Activated T-helper 2 cell treated with anti-CD3 and anti-CD28 coated beads, Interferon-gamma antibody, Interleukin-2, Interleukin-4, amounts not matched to agents 10 μg/mL and 5 μg/mL and 100 μg/mL, durations not matched to agents 14 hours and 24 hours and 36 hours (primary cell): ENCODE data around the gene TBC1D22A. TPM values are rescaled to one million over a fixed set of nuclear protein-coding genes. Genes with fewer than 3 reads are reported as not detected.

Experiments
- DNase-seq: peaks from one replicate; pipeline ENCODE4 v3.0.0; 2021; ENCODE audit warnings: low spot score
- H3K27ac Mint-ChIP-seq: one replicate; pipeline ENCODE4 v1.8.0; 2021; ENCODE audit warnings: mixed read lengths
- H3K27me3 Mint-ChIP-seq: one replicate; pipeline ENCODE4 v1.8.0; 2021; ENCODE audit warnings: low read depth, mixed read lengths
- H3K36me3 Mint-ChIP-seq: one replicate; pipeline ENCODE4 v1.8.0; 2021; ENCODE audit warnings: low read depth, mixed read lengths
- H3K4me1 Mint-ChIP-seq: one replicate; pipeline ENCODE4 v1.8.0; 2021; ENCODE audit warnings: low read depth, mixed read lengths
- H3K4me3 Mint-ChIP-seq: one replicate; pipeline ENCODE4 v1.8.0; 2021; ENCODE audit warnings: low read depth, mild to moderate bottlenecking, moderate library complexity, mixed read lengths
- H3K9me3 Mint-ChIP-seq: one replicate; pipeline ENCODE4 v1.8.0; 2021; ENCODE audit warnings: mixed read lengths
- intact Hi-C: fragments of 100-400 bp; cut with micrococcal nuclease; formaldehyde crosslinking; loops from one replicate; pipeline ENCODE4 v1.15.1; 2023
- total RNA-seq: library from RNA; stranded (reverse); gene quantifications from 2 replicates; pipeline ENCODE4 v1.2.3, GENCODE V29; 2022

The TBC1D22A gene
- total RNA-seq, 1 donor from 2014 or later, result 34.8 TPM

DNA sequence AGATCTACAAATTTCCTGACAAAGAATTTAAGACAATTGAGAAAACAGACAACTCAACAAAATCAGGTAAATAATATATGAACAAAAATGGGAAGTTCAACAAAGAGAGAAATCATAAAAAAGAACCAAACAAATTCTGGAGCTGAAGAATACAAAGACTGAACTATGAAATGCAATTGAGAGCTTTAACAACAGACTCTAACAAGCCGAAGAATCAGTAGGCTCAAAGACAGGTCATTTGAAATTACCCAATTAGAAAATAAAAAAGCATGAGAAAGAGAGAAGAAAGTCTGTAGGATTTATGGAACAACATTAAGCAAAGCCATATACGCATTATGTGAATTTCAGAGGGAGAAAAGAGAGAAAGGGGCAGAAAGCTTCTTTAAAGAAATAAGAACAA is 72.8 kb downstream of the TBC1D22A start:
- no peak overlapping the region for H3K4me3 Mint-ChIP-seq
- H3K27ac Mint-ChIP-seq, result no peak overlapping the region
- H3K4me1 Mint-ChIP-seq, result no peaks in the 10 kb centered on the region
- intact Hi-C loops, result no loop called here
- H3K36me3 Mint-ChIP-seq, result peaks cover 48% of the 10 kb centered on the region
- H3K9me3 Mint-ChIP-seq, result peaks cover 42% of the 10 kb centered on the region
- DNase-seq, result no peak
- H3K27me3 Mint-ChIP-seq, result no peaks in the 10 kb centered on the region

- H3K9me3 Mint-ChIP-seq, result peaks cover 42% of the 10 kb centered on the region
- no peaks in the 10 kb centered on the region for H3K4me1 Mint-ChIP-seq
- no peak overlapping the region for H3K27ac Mint-ChIP-seq
- intact Hi-C loops, result no loop called here
- H3K27me3 Mint-ChIP-seq, result no peaks in the 10 kb centered on the region
- H3K36me3 Mint-ChIP-seq, result peaks cover 44% of the 10 kb centered on the region
- no peak overlapping the region for H3K4me3 Mint-ChIP-seq
- DNase-seq, result no peak
Measured at GRCh38 chr22:46835693-46836092, 73.2 kb downstream of the TBC1D22A start.

- intact Hi-C loops, result no loop called here
- no peak overlapping the region for H3K27ac Mint-ChIP-seq
- peaks cover 8% of the 10 kb centered on the region for H3K36me3 Mint-ChIP-seq
- no peak overlapping the region for H3K4me3 Mint-ChIP-seq
- no peaks in the 10 kb centered on the region for H3K27me3 Mint-ChIP-seq
- H3K9me3 Mint-ChIP-seq, result peaks cover 5% of the 10 kb centered on the region
- DNase-seq, result no peak
- peaks cover 8% of the 10 kb centered on the region for H3K4me1 Mint-ChIP-seq
Measured at GRCh38 chr22:46841522-46841921, 79.1 kb downstream of the TBC1D22A start.

GRCh38 chr22:46842606-46843005 is 80.2 kb downstream of the TBC1D22A start:
- intact Hi-C loops, result no loop called here
- Mint-ChIP-seq H3K27ac (no peak overlapping the region), H3K27me3 (no peaks in the 10 kb centered on the region), H3K9me3 (no peaks in the 10 kb centered on the region), H3K4me3 (no peak overlapping the region), H3K36me3 (peaks cover 10% of the 10 kb centered on the region), H3K4me1 (peaks cover 12% of the 10 kb centered on the region)
- no peak for DNase-seq

- no peak overlapping the region for H3K4me3 Mint-ChIP-seq
- H3K9me3 Mint-ChIP-seq, result no peaks in the 10 kb centered on the region
- no peak for DNase-seq
- no peaks in the 10 kb centered on the region for H3K27me3 Mint-ChIP-seq
- H3K36me3 Mint-ChIP-seq, result peaks cover 10% of the 10 kb centered on the region
- H3K27ac Mint-ChIP-seq, result no peak overlapping the region
- intact Hi-C loops, result no loop called here
- H3K4me1 Mint-ChIP-seq, result peaks cover 12% of the 10 kb centered on the region
Measured at GRCh38 chr22:46843821-46844255, 81.4 kb downstream of the TBC1D22A start.

- Mint-ChIP-seq H3K9me3 (no peaks in the 10 kb centered on the region), H3K4me1 (peaks cover 12% of the 10 kb centered on the region), H3K4me3 (no peak overlapping the region), H3K36me3 (peaks cover 10% of the 10 kb centered on the region), H3K27me3 (no peaks in the 10 kb centered on the region), H3K27ac (no peak overlapping the region)
- no peak for DNase-seq
- intact Hi-C loops, result no loop called here
Measured at GRCh38 chr22:46844606-46845210, 82.3 kb downstream of the TBC1D22A start.

DNA sequence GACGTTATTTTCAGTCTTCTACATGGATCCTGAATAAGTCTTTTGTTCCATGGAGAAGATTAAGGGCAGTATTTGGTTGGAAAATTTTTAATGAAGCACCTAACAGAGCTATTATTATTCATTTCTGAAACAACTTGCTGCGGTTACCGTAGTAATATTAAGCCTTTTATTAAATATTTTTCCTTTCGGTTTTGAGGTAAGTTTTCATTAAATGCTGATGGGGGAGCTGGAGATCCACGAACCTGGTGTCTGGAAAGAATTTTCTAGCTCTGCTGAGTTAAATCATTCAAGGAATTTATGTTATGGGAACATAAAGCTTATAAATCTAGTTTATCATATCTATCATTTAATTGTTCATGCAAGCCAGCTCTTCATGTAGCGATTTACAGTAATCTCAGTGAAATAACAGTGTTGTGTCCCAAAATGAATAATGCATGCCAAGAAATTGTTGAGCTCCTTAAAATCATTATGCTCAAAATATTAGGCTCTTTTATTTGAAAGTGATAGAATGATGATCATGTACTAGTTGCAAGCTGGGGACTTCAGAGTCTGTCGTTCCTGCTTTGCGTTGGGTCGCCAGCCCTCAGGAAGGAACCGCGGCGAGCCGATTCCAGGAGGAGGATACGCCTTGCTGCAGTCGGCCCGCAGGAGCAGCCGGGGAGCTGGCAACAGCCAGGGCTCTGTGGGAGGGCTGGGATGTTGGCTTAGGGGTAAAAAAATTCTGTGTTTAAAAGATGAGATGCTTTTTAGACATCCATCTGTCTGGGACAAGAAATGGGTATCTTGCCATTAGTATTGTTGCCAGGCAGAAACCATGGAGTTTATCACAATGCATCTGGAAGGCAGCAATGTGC is 83.1 kb downstream of the TBC1D22A start:
- H3K27ac Mint-ChIP-seq, result no peak overlapping the region
- no peaks in the 10 kb centered on the region for H3K9me3 Mint-ChIP-seq
- intact Hi-C loops, result no loop called here
- H3K4me3 Mint-ChIP-seq, result no peak overlapping the region
- DNase-seq, result no peak
- H3K36me3 Mint-ChIP-seq, result peaks cover 10% of the 10 kb centered on the region
- peaks cover 12% of the 10 kb centered on the region for H3K4me1 Mint-ChIP-seq
- no peaks in the 10 kb centered on the region for H3K27me3 Mint-ChIP-seq

DNA sequence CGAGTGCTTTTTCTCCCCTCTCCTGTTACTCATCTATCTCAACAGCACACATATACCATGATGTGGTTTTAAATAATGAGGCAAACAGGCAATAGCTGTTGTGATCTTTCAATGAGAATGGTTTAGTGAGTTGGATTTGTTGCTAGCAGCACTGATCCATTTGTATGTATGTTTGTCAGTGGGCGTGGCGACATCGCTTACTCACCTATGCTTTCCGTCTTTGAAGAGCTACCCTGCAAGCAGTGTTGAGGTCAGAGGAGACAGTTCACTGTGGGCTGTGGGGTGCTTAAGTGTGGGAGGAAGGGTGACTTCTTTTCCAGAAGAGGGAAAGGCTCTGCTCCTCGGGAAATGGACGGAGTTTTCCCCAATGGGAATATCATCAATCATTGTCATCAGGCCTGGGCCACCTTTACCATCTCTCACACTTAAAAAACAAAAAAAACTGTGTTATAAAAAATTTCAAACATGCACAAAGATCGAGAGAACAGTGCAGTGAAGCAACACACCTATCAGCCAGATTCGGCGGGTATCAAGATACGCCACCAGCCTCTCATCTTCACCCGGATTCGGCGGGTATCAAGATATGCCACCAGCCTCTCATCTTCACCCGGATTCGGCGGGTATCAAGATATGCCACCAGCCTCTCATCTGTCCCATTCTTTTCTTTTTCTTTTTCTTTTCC is 83.8 kb downstream of the TBC1D22A start:
- H3K36me3 Mint-ChIP-seq, result peaks cover 14% of the 10 kb centered on the region
- intact Hi-C loops, result no loop called here
- DNase-seq, result no peak
- H3K4me3 Mint-ChIP-seq, result no peak overlapping the region
- no peaks in the 10 kb centered on the region for H3K9me3 Mint-ChIP-seq
- H3K27ac Mint-ChIP-seq, result no peak overlapping the region
- H3K27me3 Mint-ChIP-seq, result no peaks in the 10 kb centered on the region
- H3K4me1 Mint-ChIP-seq, result peaks cover 12% of the 10 kb centered on the region

DNA sequence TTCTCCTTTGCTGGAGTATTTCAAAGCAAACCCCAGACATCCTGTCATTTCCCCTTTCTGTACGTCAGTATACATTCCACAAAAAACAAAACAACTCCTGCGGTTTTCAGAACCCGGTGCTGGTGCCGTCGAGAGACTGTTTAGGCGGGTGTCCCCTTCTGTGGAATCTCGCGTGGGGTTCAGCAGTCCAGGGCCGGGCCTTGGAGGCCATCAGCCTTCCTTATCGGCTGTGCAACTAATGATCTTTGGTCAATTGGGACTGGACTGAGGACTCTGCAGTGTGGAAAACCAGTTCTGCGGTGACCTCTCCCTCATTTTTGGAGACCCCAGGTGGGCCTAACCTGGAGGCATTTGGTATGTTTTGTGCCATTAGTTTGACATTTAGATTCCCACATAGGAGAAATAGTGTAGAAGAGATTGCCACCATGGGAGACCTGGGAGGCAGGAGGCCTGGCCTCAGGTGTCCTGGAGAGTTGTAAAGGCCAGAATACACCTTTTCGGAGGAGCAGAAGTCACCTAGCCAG is 84.4 kb downstream of the TBC1D22A start:
- peaks cover 14% of the 10 kb centered on the region for H3K36me3 Mint-ChIP-seq
- DNase-seq, result no peak
- intact Hi-C loops, result no loop called here
- no peak overlapping the region for H3K4me3 Mint-ChIP-seq
- no peaks in the 10 kb centered on the region for H3K9me3 Mint-ChIP-seq
- H3K27me3 Mint-ChIP-seq, result no peaks in the 10 kb centered on the region
- peaks cover 12% of the 10 kb centered on the region for H3K4me1 Mint-ChIP-seq
- H3K27ac Mint-ChIP-seq, result no peak overlapping the region

DNA sequence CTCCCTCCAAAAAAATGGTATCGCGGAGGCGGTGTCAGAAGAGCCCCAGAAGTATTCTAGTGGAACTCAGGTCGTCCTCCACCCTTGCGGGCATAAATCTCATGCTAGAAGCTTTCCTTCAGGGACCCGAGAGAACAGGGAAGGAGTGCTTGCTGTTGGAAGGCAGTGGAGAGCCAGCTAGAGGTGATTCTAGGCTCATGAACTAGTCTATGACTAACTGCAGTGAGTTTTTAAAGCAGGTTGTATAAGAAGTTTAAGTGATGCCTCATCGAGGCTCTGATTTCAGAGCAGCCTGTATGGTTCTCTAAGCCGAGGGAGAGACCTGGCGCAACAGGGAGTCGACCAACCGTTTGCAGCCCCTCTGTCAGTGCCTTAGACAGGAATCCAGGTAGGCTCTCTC is 85.7 kb downstream of the TBC1D22A start:
- Mint-ChIP-seq H3K4me1 (peaks cover 12% of the 10 kb centered on the region), H3K36me3 (peaks cover 14% of the 10 kb centered on the region), H3K27me3 (no peaks in the 10 kb centered on the region), H3K27ac (no peak overlapping the region), H3K9me3 (no peaks in the 10 kb centered on the region), H3K4me3 (no peak overlapping the region)
- no peak for DNase-seq
- intact Hi-C loops, result no loop called here

- Mint-ChIP-seq H3K9me3 (no peaks in the 10 kb centered on the region), H3K4me3 (no peak overlapping the region), H3K27me3 (no peaks in the 10 kb centered on the region), H3K27ac (no peak overlapping the region), H3K4me1 (peaks cover 12% of the 10 kb centered on the region), H3K36me3 (peaks cover 16% of the 10 kb centered on the region)
- intact Hi-C loops, result no loop called here
- no peak for DNase-seq
Measured at GRCh38 chr22:46849101-46849500, 86.7 kb downstream of the TBC1D22A start.

DNA sequence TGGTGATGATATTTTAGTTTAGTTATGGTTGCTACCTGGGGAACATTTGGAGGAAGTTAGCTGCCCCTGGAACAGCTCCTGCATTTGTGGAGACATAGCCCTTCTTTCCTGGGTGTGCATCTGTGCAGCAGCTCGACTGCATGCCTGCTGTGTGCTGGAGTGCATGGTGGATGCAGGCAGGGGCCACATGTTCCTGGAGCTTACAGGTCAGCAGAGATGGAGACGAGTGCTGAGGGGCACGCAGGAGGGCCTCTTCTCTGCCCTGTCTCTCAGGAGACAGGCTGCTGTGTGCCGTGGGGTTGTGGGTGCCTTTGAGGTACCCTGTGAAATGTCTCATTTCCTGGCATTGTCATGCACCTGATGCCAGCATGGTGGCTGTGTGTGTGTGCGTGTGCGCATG is 87.5 kb downstream of the TBC1D22A start:
- Mint-ChIP-seq H3K9me3 (no peaks in the 10 kb centered on the region), H3K27me3 (no peaks in the 10 kb centered on the region), H3K4me3 (no peak overlapping the region), H3K27ac (no peak overlapping the region), H3K36me3 (peaks cover 21% of the 10 kb centered on the region), H3K4me1 (peaks cover 12% of the 10 kb centered on the region)
- no peak for DNase-seq
- intact Hi-C loops, result no loop called here

GRCh38 chr22:46851311-46851710 is 88.9 kb downstream of the TBC1D22A start:
- Mint-ChIP-seq H3K4me3 (no peak overlapping the region), H3K27ac (no peak overlapping the region), H3K27me3 (no peaks in the 10 kb centered on the region), H3K9me3 (no peaks in the 10 kb centered on the region), H3K4me1 (peaks cover 6% of the 10 kb centered on the region), H3K36me3 (peaks cover 19% of the 10 kb centered on the region)
- intact Hi-C loops, result no loop called here
- no peak for DNase-seq
